Epithelial cell of proximal tubule (primary cell): ENCODE results near the gene ENOX1. TPM values are rescaled to one million over a fixed set of nuclear protein-coding genes. Genes with fewer than 3 reads are reported as not detected.

Experiments used
- DNase-seq: peaks from one replicate; pipeline ENCODE4 v3.0.0-alpha.2; 2011; ENCODE audit warnings: low read depth
- H3K4me3 ChIP-seq: 2 replicates; pipeline ENCODE4 v1.5.1; 2011; ENCODE audit warnings: low read depth, mild to moderate bottlenecking, low read length
- CTCF ChIP-seq: conservative IDR thresholded peaks from 2 replicates; pipeline ENCODE4 v1.5.1; 2012; ENCODE audit warnings: low read depth, mild to moderate bottlenecking, low read length
- total RNA-seq: library from RNA; depleted of rRNA; stranded (reverse); fragments of >200 nt; gene quantifications from 2 replicates; pipeline ENCODE4 v1.2.3, GENCODE V29; 2015

ENOX1 gene
- total RNA-seq, 1 donor from 2014 or later: 0.17 TPM

DNA sequence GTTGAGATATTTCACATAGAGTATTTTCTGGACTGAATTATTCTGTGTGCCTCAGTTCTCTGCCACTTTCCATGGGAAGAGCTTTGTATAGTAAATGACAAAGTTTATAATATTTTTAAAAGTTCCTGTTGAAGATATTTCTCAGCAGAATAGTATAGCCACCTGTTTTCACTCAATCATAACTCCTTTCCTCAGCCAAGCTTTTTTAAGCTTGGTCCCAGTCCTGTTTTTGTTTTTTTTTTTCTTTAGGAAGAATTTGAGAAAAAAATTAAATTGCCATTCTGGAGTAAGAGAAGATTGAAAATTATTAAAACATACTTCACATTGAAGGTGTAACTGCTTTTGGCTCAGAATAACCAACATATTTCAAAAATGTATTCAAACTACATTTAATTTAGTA, 55.5 kb downstream of the ENOX1 start:
- TF ChIP-seq CTCF: no peak
- no peak for DNase-seq
- no peak overlapping the region for H3K4me3 ChIP-seq

GRCh38 chr13:43730642-43731041, 56.1 kb downstream of the ENOX1 start:
- DNase-seq: no peak
- no peak overlapping the region for H3K4me3 ChIP-seq
- TF ChIP-seq CTCF: no peak

- no peak for TF ChIP-seq CTCF
- DNase-seq: no peak
These were observed 58.4 kb downstream of the ENOX1 start for GRCh38 chr13:43728421-43728820.

DNA sequence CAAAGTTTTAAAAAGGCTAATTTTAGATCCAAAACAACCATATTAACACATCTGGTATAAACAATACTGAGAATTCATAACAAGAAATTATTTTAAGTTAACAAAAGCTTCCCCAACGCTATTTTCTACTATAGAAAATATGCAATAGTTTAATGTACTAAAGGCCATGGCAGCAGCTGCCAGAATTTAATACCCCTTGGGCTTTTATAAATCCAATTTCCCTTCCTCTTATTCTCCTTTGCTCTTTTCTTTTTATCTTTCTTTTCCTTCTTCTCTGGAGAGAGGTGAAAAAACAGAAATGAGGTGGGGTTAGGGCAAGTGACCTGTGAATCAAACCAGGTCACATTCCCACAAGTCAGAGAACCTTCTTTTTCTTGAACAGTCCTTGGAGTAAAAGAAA, 58.9 kb downstream of the ENOX1 start:
- DNase-seq: no peak
- TF ChIP-seq CTCF: no peak
- H3K4me3 ChIP-seq: no peak overlapping the region

More at GRCh38 chr13:43728421-43728820, 58.4 kb downstream of the ENOX1 start:
- H3K4me3 ChIP-seq: no peak overlapping the region

DNA sequence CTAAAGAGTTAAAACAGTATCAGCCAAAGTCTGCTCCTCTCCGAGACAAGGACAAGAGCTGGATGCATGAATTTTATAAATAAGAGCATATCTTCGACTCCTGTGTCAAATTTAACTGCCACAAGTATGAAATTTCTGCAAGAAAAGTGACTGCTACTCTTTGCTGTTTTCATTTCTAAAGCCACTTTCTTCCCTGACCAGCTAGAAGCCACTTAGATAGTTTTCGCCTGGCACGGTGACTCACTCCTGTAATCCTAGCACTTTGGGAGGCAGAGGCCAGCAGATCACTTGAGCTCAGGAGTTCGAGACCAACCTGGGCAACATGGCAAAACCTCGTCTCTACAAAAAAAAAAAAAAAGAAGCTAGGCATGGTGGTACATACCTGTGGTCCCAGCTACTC, 61.3 kb downstream of the ENOX1 start:
- no peak overlapping the region for H3K4me3 ChIP-seq
- no peak for TF ChIP-seq CTCF
- no peak for DNase-seq

DNA sequence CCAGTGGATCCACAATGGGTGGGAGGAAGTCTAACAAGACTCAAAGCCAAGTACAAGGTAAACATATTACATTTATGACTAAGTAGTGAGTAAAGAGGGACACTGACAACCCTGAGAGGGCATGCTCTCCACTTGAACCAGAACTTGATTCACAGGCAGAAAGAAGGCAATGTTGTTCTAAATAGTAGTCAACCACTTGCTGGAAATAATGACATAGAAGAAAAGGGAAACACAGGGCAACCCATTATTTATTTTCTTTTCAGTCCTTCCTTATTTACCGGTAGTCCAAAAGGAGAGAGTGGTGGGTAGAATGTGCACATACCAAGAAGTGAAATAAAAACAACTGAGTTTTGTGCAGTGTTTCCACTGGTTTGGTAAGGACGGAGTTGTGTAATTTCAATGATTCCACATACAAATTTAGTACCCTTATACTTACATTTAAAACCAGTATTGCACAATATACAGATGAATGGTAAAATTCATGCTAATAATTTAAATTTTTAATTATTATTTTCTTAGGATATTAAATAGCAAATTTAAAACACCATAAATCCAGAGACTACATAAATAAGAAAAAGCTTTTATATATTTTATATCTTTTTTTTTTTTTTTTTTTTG, 65.9 kb downstream of the ENOX1 start:
- TF ChIP-seq CTCF: no peak
- H3K4me3 ChIP-seq: no peak overlapping the region
- no peak for DNase-seq

GRCh38 chr13:43698758-43699157, 88.0 kb downstream of the ENOX1 start:
- no peak overlapping the region for H3K4me3 ChIP-seq
- no peak for DNase-seq
- TF ChIP-seq CTCF: no peak
